Activated CD4-positive, alpha-beta T cell treated with anti-CD3 and anti-CD28 coated beads, Interleukin-10, Interleukin-2, amounts not matched to agents 100 ng/mL and 50 ng/mL, durations not matched to agents 16 hours and 8 hours (primary cell): ENCODE data around the gene ACKR4.

ENCODE experiments used
- DNase-seq: peaks from one replicate; pipeline ENCODE4 v3.0.0-alpha.2; 2020

The ACKR4 gene

GRCh38 chr3:132643366-132643765, 46.3 kb downstream of the ACKR4 start:
- no peak for DNase-seq

- no peak for DNase-seq
Measured at GRCh38 chr3:132645058-132645457, 48.0 kb downstream of the ACKR4 start.

GRCh38 chr3:132650153-132650552, 53.1 kb downstream of the ACKR4 start:
- DNase-seq: no peak
